Measurements from ENCODE around the gene SELENOT.

DNA sequence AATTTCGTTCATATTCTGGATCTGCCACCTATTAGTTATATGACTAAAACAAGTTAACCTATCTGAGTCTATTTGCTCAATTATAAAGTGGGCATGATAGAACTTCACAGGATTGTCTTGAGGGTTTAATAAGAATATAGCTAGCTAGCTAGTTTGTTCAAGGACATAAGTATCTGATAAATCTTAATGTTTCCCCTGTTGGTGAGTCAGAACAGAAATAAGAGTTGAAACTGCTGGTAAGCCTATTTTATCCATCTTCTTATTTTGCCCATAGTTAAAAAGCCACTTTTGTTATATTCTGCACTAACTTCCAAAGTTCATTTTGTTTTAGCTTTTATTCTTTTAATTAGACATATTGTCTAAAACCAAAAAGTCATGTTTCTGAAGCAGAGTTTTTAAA is 9.4 kb downstream of the SELENOT start:
- TF ChIP-seq, protein P1, sequence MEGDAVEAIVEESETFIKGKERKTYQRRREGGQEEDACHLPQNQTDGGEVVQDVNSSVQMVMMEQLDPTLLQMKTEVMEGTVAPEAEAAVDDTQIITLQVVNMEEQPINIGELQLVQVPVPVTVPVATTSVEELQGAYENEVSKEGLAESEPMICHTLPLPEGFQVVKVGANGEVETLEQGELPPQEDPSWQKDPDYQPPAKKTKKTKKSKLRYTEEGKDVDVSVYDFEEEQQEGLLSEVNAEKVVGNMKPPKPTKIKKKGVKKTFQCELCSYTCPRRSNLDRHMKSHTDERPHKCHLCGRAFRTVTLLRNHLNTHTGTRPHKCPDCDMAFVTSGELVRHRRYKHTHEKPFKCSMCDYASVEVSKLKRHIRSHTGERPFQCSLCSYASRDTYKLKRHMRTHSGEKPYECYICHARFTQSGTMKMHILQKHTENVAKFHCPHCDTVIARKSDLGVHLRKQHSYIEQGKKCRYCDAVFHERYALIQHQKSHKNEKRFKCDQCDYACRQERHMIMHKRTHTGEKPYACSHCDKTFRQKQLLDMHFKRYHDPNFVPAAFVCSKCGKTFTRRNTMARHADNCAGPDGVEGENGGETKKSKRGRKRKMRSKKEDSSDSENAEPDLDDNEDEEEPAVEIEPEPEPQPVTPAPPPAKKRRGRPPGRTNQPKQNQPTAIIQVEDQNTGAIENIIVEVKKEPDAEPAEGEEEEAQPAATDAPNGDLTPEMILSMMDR (IDR thresholded peaks at IDR 0.05): no peak
- no peak for TF ChIP-seq EZH2phosphoT487 (IDR thresholded peaks at IDR 0.05)
